GOT3 (cell line): ENCODE results near the gene SGTB.
"Not testable (repeated sequence)": the region's sequence is repeated elsewhere in the genome, so short reads cannot be mapped to it uniquely, and the experiment has no call there.

ENCODE experiments used
- DNase-seq: peaks from one replicate; lab custom pipeline; 2025; ENCODE audit warnings: mixed read lengths; lab: John Stamatoyannopoulos, UW

Gene SGTB

GRCh38 chr5:65668696-65669095 is 53.2 kb downstream of the SGTB start:
- DNase-seq: no peak

GRCh38 chr5:65663804-65664521 is 57.9 kb downstream of the SGTB start:
- no peak for DNase-seq

- DNase-seq: no peak
These were observed 67.2 kb downstream of the SGTB start for GRCh38 chr5:65654713-65655112.

GRCh38 chr5:65651144-65651543 is 70.8 kb downstream of the SGTB start:
- no peak for DNase-seq

- DNase-seq: no peak
These were observed 74.0 kb downstream of the SGTB start for GRCh38 chr5:65647941-65648340.

GRCh38 chr5:65646938-65647337 is 75.0 kb downstream of the SGTB start:
- DNase-seq: no peak

GRCh38 chr5:65640240-65640639 is 81.7 kb downstream of the SGTB start:
- DNase-seq: no peak

GRCh38 chr5:65630981-65631380 is 90.9 kb downstream of the SGTB start:
- DNase-seq: no peak

GRCh38 chr5:65625743-65626142 is 96.2 kb downstream of the SGTB start:
- no peak for DNase-seq

GRCh38 chr5:65624571-65625555 is 97.0 kb downstream of the SGTB start, which contains the start of the genes SHLD3 and TRAPPC13:
SHLD3 (plus strand) TSS chr5:65625027; CDS start chr5:65629588, 4,561 bp downstream.
TRAPPC13 (plus strand) TSS chr5:65625027; CDS start chr5:65625061, 34 bp downstream.
- DNase-seq: no peak

- peak; percentile 82 for DNase-seq
These were observed 97.8 kb downstream of the SGTB start, which contains the start of gene TRIM23 for GRCh38 chr5:65624025-65624570. TRIM23 (minus strand) TSS chr5:65624333; CDS start chr5:65624274, 59 bp downstream.

- DNase-seq: no peak
These were observed 98.4 kb downstream of the SGTB start for GRCh38 chr5:65623482-65623881.

- not testable (repeated sequence) for DNase-seq
These were observed 99.9 kb downstream of the SGTB start for GRCh38 chr5:65621961-65622360.

GRCh38 chr5:65620021-65620420 is 101.9 kb downstream of the SGTB start:
- no peak for DNase-seq
